Left lobe of liver (tissue), 1 donor: ENCODE data around the gene CPLX4. TPM values are rescaled to one million over a fixed set of nuclear protein-coding genes. Genes with fewer than 3 reads are reported as not detected.

Source experiments
- total RNA-seq: library from RNA; stranded (reverse); gene quantifications from one replicate; pipeline ENCODE4 v1.2.1, GENCODE V29; 2021
- donor health status: DM: no; HTN: yes; CAD: no.

The CPLX4 gene
- total RNA-seq, 1 donor from 2014 or later: not detected

Other genes with a start within 250 kb of the CPLX4 start
- 94.7 TPM for gene SEC11C, start 178.8 kb downstream of the CPLX4 start, total RNA-seq
- not detected for gene GRP, start 98.5 kb downstream of the CPLX4 start, total RNA-seq
- not detected for gene RAX, start 45.2 kb downstream of the CPLX4 start, total RNA-seq
- 118 TPM for gene LMAN1, start 40.6 kb upstream of the CPLX4 start, total RNA-seq